ENCODE results near the gene KAZN. TPM values are rescaled to one million over a fixed set of nuclear protein-coding genes. Genes with fewer than 3 reads are reported as not detected.

The KAZN gene
- total RNA-seq, 3 donors from 2014 or later: 0.35 to 1.7 (median 1.2) TPM

DNA sequence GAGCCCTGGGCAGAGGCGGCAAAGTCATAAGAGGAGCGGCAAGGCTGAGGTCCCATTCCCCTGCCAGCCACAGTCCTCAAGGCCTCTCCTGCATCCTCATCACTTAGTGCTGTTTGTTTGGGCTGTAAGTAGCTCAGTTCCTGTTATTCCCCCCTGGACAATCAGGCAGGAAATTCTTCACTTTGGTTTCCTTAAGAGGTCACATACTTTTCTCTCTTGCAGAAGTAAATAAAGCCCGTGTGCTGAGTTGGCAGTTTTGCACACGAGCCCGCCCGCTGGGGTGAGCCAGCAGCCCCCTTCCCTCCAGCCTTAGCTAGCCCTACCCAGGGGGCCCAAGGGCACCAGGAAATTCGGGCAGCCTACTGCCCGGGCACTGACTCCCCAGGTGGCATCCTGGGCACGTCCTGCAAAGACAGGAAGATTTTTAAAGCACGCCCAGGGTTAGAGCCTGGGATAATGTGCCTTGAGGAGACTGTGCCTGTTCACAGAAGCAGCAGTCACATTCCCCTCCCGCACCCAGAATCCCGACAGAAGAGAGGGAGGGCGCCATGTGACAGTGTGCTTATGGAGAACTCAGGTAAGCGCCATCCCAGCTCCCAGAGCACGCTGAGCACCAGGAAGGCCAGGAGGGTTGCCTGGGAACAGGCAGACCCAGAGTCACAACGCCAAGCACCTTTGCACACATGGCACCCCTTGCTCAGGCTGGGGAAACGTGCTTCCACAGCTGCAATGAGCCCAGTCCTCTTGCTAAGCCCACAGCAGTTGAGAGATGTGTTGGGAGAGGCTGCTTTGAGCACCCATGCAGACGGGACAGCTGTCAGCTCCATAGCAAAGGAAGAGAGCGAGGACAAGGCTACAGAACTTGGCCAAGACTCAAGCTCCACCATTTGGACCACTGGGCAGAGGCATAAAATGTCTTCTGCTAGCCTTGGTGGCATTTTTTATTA lies 410.6 kb downstream of the KAZN start:
- Mint-ChIP-seq H3K36me3 (ENCODE audit: insufficient read depth) (no peaks in the 10 kb centered on the region), H3K4me3 (no peak overlapping the region), H3K4me1 (ENCODE audit: low read depth) (no peaks in the 10 kb centered on the region), H3K9me3 (no peaks in the 10 kb centered on the region), H3K27me3 (ENCODE audit: low read depth) (no peaks in the 10 kb centered on the region)
- ATAC-seq (no peak), DNase-seq (no peak)

DNA sequence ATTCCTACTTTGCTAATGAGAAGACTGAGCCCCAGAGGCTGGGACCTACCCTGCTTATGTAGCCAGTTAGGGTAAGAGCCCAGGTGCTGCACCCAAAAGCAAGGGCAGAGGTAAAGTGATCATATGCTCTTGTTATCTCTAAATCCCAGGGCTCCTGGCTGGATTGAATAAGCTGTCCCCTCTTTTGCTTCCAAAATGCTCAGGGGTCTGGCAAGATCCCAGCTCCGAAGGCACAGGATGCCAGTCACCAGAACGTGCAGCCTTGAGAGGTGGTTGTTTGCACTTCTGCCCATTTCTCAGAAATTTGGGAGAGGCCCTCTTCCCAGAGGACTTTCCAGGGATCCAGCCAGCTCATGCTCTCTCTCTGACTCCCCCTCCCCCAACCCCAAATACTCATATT lies 412.7 kb downstream of the KAZN start:
- H3K4me1 Mint-ChIP-seq (ENCODE audit: low read depth): no peaks in the 10 kb centered on the region
- peaks cover 4% of the 10 kb centered on the region for H3K27me3 Mint-ChIP-seq (ENCODE audit: low read depth)
- ATAC-seq (no peak), DNase-seq (no peak)
- no peaks in the 10 kb centered on the region for H3K36me3 Mint-ChIP-seq (ENCODE audit: insufficient read depth)
- no peaks in the 10 kb centered on the region for H3K9me3 Mint-ChIP-seq
- no peak overlapping the region for H3K4me3 Mint-ChIP-seq

- no peak overlapping the region for H3K4me3 Mint-ChIP-seq
- no peak for DNase-seq
Measured at GRCh38 chr1:15011661-15012060, 413.2 kb downstream of the KAZN start.

DNA sequence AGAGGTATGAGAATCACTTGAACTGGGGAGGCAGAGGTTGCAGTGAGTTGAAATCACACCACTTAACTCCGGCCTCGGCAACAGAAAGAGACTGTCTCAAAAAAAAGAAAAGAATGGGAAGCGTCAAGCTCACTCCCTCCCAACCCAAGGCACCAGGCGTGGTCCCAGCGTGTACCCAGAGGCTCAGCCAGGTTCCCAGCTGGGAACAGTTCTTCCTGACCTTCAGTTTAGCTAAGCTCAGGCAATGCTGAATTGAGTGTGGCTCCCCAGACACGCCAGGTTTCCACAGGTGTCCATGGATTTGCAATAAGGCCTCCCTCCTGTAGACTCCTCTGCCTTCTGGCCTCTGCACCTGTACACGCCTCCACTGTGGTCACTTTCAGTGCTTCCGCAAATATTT lies 414.3 kb downstream of the KAZN start:
- no peak for DNase-seq
- Mint-ChIP-seq H3K36me3 (ENCODE audit: insufficient read depth) (no peaks in the 10 kb centered on the region), H3K4me3 (no peak overlapping the region), H3K27me3 (ENCODE audit: low read depth) (peaks cover 4% of the 10 kb centered on the region), H3K9me3 (no peaks in the 10 kb centered on the region), H3K4me1 (ENCODE audit: low read depth) (no peaks in the 10 kb centered on the region)
- ATAC-seq: no peak

More at GRCh38 chr1:15011661-15012060, 413.2 kb downstream of the KAZN start:
- ATAC-seq: no peak
- Mint-ChIP-seq H3K4me1 (ENCODE audit: low read depth) (no peaks in the 10 kb centered on the region), H3K36me3 (ENCODE audit: insufficient read depth) (no peaks in the 10 kb centered on the region), H3K9me3 (no peaks in the 10 kb centered on the region), H3K27me3 (ENCODE audit: low read depth) (peaks cover 4% of the 10 kb centered on the region)

DNA sequence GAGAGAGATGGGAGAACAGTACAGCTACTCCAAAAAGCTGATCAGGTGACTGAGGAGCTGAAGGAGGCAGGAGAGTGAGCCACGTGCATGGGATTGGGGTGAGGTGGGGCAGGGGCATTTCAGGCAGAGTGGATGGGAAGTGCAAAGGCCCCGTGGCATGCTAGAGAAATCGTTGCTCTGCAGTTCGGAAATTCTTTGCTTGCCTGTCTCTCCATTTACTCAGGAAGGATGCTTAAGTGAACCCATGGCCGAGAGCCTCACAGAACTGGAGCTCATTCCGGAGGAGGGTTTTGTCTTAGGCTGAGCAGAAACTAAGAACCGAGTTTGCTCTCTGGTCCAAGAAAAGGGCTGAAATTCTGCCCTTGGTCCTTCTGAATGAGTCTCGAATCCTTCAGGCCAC lies 415.3 kb downstream of the KAZN start:
- Mint-ChIP-seq H3K36me3 (ENCODE audit: insufficient read depth) (no peaks in the 10 kb centered on the region), H3K4me1 (ENCODE audit: low read depth) (no peaks in the 10 kb centered on the region), H3K4me3 (no peak overlapping the region), H3K9me3 (no peaks in the 10 kb centered on the region), H3K27me3 (ENCODE audit: low read depth) (peaks cover 4% of the 10 kb centered on the region)
- DNase-seq (no peak), ATAC-seq (no peak)

GRCh38 chr1:15014516-15014915 lies 416.0 kb downstream of the KAZN start:
- DNase-seq: no peak
- Mint-ChIP-seq H3K9me3 (no peaks in the 10 kb centered on the region), H3K27me3 (ENCODE audit: low read depth) (peaks cover 4% of the 10 kb centered on the region), H3K4me3 (no peak overlapping the region), H3K36me3 (ENCODE audit: insufficient read depth) (no peaks in the 10 kb centered on the region), H3K4me1 (ENCODE audit: low read depth) (no peaks in the 10 kb centered on the region)
- ATAC-seq: no peak

DNA sequence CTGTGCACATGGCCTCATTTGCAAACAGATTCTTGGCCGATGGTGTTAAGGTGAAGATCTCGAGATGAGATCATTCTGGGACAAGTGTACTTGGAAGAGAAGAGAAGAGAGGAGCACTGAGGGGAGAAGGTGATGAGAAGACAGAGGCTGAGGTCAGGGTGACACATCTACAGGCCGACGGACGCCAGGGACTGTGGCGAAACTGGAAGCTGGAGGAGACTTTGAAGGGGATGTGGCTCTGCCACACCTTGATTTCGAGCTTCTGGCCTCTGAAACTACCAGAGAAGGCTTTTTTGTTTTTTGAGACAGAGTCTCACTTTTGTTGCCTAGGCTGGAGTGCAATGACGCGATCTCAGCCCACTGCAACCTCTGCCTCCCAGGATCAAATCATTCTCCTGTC lies 417.5 kb downstream of the KAZN start:
- H3K4me1 Mint-ChIP-seq (ENCODE audit: low read depth): no peaks in the 10 kb centered on the region
- H3K27me3 Mint-ChIP-seq (ENCODE audit: low read depth): peaks cover 4% of the 10 kb centered on the region
- no peaks in the 10 kb centered on the region for H3K9me3 Mint-ChIP-seq
- no peak overlapping the region for H3K4me3 Mint-ChIP-seq
- DNase-seq (no peak), ATAC-seq (no peak)
- H3K36me3 Mint-ChIP-seq (ENCODE audit: insufficient read depth): no peaks in the 10 kb centered on the region

GRCh38 chr1:15016526-15016925 lies 418.0 kb downstream of the KAZN start:
- ATAC-seq: no peak
- no peak overlapping the region for H3K4me3 Mint-ChIP-seq
- no peak for DNase-seq

GRCh38 chr1:15017120-15017519 lies 418.6 kb downstream of the KAZN start:
- Mint-ChIP-seq H3K36me3 (ENCODE audit: insufficient read depth) (no peaks in the 10 kb centered on the region), H3K9me3 (no peaks in the 10 kb centered on the region), H3K4me1 (ENCODE audit: low read depth) (no peaks in the 10 kb centered on the region), H3K27me3 (ENCODE audit: low read depth) (peaks cover 4% of the 10 kb centered on the region), H3K4me3 (no peak overlapping the region)
- ATAC-seq (no peak), DNase-seq (no peak)

More at GRCh38 chr1:15016526-15016925, 418.0 kb downstream of the KAZN start:
- Mint-ChIP-seq H3K27me3 (ENCODE audit: low read depth) (peaks cover 4% of the 10 kb centered on the region), H3K4me1 (ENCODE audit: low read depth) (no peaks in the 10 kb centered on the region), H3K9me3 (no peaks in the 10 kb centered on the region), H3K36me3 (ENCODE audit: insufficient read depth) (no peaks in the 10 kb centered on the region)

- DNase-seq (no peak), ATAC-seq (no peak)
- peaks cover 5% of the 10 kb centered on the region for H3K27me3 Mint-ChIP-seq (ENCODE audit: low read depth)
- H3K4me3 Mint-ChIP-seq: no peak overlapping the region
- H3K9me3 Mint-ChIP-seq: no peaks in the 10 kb centered on the region
- H3K4me1 Mint-ChIP-seq (ENCODE audit: low read depth): no peaks in the 10 kb centered on the region
- H3K36me3 Mint-ChIP-seq (ENCODE audit: insufficient read depth): no peaks in the 10 kb centered on the region
Measured at GRCh38 chr1:15018767-15019166, 420.3 kb downstream of the KAZN start.

- Mint-ChIP-seq H3K4me1 (ENCODE audit: low read depth) (no peaks in the 10 kb centered on the region), H3K36me3 (ENCODE audit: insufficient read depth) (no peaks in the 10 kb centered on the region), H3K4me3 (no peak overlapping the region), H3K27me3 (ENCODE audit: low read depth) (peaks cover 3% of the 10 kb centered on the region), H3K9me3 (no peaks in the 10 kb centered on the region)
- no peak for DNase-seq
- no peak for ATAC-seq
Measured at GRCh38 chr1:15020943-15021745, 422.7 kb downstream of the KAZN start.

- H3K4me1 Mint-ChIP-seq (ENCODE audit: low read depth): no peaks in the 10 kb centered on the region
- no peak for ATAC-seq
- no peak for DNase-seq
- no peak overlapping the region for H3K4me3 Mint-ChIP-seq
- H3K27me3 Mint-ChIP-seq (ENCODE audit: low read depth): peaks cover 3% of the 10 kb centered on the region
- no peaks in the 10 kb centered on the region for H3K9me3 Mint-ChIP-seq
- H3K36me3 Mint-ChIP-seq (ENCODE audit: insufficient read depth): no peaks in the 10 kb centered on the region
Measured at GRCh38 chr1:15022048-15022447, 423.6 kb downstream of the KAZN start.

- H3K9me3 Mint-ChIP-seq: no peaks in the 10 kb centered on the region
- no peak for ATAC-seq
- DNase-seq: no peak
- H3K36me3 Mint-ChIP-seq (ENCODE audit: insufficient read depth): no peaks in the 10 kb centered on the region
- H3K4me1 Mint-ChIP-seq (ENCODE audit: low read depth): no peaks in the 10 kb centered on the region
- H3K27me3 Mint-ChIP-seq (ENCODE audit: low read depth): peaks cover 6% of the 10 kb centered on the region
- no peak overlapping the region for H3K4me3 Mint-ChIP-seq
Measured at GRCh38 chr1:15023205-15023604, 424.7 kb downstream of the KAZN start.

DNA sequence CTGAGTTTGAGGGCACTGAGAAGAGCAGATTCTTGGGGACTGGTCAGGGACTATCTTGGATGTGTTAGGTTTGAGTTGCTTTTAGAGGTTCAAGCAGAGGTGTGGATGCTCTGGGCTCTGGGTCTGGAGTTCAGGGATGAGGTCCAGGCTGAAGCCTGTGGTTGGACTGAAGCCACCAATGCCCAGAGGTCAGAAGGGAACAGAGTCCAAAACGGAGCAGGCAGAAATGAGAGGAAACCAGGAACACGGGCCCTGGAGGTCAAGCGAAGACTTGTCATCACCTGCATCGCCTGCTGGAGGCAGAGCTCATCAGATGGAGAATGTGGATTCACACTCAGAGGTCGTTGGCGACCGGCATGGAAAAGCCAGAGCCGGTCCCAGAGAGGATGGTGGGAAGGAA lies 425.5 kb downstream of the KAZN start:
- H3K4me3 Mint-ChIP-seq: no peak overlapping the region
- DNase-seq (no peak), ATAC-seq (no peak)
- peaks cover 7% of the 10 kb centered on the region for H3K27me3 Mint-ChIP-seq (ENCODE audit: low read depth)
- no peaks in the 10 kb centered on the region for H3K9me3 Mint-ChIP-seq
- H3K4me1 Mint-ChIP-seq (ENCODE audit: low read depth): no peaks in the 10 kb centered on the region
- no peaks in the 10 kb centered on the region for H3K36me3 Mint-ChIP-seq (ENCODE audit: insufficient read depth)

GRCh38 chr1:15026117-15026489 lies 427.6 kb downstream of the KAZN start:
- ATAC-seq (no peak), DNase-seq (no peak)
- no peak overlapping the region for H3K4me3 Mint-ChIP-seq
- H3K36me3 Mint-ChIP-seq (ENCODE audit: insufficient read depth): no peaks in the 10 kb centered on the region
- no peaks in the 10 kb centered on the region for H3K9me3 Mint-ChIP-seq
- H3K27me3 Mint-ChIP-seq (ENCODE audit: low read depth): peaks cover 7% of the 10 kb centered on the region
- H3K4me1 Mint-ChIP-seq (ENCODE audit: low read depth): no peaks in the 10 kb centered on the region
